H4 (cell line): ENCODE data around the gene HNRNPR. TPM values are rescaled to one million over a fixed set of nuclear protein-coding genes. Genes with fewer than 3 reads are reported as not detected.
"Not testable (repeated sequence)": the region's sequence is repeated elsewhere in the genome, so short reads cannot be mapped to it uniquely, and the experiment has no call there.

Experiments
- DNase-seq: peaks from one replicate; pipeline ENCODE4 v3.0.0-alpha.2; 2015; ENCODE audit warnings: low spot score
- total RNA-seq: library from RNA; depleted of rRNA; stranded (reverse); fragments of >200 nt; shearing (Covaris generic); gene quantifications from 2 replicates; pipeline ENCODE4 v1.2.3, GENCODE V29; 2014; rRNA removed

HNRNPR gene
- 165 and 180 TPM in 2 replicates for total RNA-seq

- peak; percentile 99 for DNase-seq
Observed at GRCh38 chr1:23344111-23344986, at the start of gene HNRNPR. TSS of gene HNRNPR (minus strand) at chr1:23344284. CDS start at chr1:23341008, 3,276 bp downstream.

GRCh38 chr1:23393706-23394105 is 49.6 kb upstream of the HNRNPR start:
- peak; percentile 48 for DNase-seq

GRCh38 chr1:23392125-23392855 is 48.2 kb upstream of the HNRNPR start:
- no peak for DNase-seq

- DNase-seq: no peak
Observed at GRCh38 chr1:23389837-23390321, 45.8 kb upstream of the HNRNPR start.

DNA sequence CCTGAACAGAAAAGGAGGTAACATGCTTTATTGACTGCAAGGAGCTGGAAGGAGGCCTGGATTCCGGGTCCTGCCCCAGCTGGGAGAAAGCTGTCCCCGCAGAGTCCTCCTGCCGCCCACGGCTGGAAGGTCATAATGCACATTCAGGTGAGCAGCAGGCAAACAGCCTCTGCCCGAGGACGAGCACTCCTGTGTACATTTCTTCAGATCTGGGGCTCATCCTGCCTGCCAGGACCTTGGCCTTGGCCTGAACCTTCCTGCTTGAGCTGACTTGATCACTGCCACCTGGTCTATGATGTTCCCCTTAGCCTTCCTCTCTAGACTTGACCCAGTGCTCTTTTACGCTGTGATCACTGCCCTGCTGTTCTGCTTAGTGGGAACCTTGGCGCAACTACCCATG is 43.4 kb upstream of the HNRNPR start:
- no peak for DNase-seq

- DNase-seq: no peak
Observed at GRCh38 chr1:23385119-23385621, 41.1 kb upstream of the HNRNPR start.

- DNase-seq: no peak
Observed at GRCh38 chr1:23384312-23385058, 40.4 kb upstream of the HNRNPR start.

DNA sequence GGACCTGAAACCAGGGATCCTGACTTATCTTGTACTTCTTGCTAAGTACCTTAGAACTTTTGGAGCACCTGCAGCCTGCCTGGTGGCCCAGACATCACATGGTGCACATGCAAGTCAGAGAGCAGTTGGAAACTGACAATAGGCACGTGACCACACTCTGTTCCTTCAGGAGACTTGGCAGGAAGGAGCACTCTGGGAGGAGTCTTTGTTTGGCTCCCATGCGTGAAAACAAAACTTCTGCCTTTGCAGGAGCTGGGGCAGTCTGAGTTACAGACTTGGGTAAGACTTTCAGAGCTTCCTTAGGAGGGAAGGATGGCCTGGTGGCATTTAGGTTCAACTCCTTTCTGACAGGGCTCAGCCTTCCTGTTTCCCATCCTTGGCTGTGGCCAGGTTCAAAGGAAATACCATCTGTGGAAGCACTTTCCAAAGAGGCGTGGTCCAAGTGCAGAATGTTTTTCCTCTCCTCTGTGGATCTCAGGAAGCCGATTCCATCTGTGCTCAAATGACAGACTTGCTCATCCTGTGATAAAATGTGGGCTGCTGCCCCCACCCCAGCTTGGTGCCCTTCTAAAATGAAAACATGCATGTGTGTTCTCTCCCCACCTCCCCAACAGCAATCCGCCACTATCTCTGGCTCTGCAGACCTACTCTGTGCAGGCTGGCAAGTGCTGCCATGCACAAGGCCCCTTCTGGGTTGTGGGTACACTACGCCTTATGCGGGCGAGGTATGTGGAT is 39.7 kb upstream of the HNRNPR start:
- DNase-seq: no peak

DNA sequence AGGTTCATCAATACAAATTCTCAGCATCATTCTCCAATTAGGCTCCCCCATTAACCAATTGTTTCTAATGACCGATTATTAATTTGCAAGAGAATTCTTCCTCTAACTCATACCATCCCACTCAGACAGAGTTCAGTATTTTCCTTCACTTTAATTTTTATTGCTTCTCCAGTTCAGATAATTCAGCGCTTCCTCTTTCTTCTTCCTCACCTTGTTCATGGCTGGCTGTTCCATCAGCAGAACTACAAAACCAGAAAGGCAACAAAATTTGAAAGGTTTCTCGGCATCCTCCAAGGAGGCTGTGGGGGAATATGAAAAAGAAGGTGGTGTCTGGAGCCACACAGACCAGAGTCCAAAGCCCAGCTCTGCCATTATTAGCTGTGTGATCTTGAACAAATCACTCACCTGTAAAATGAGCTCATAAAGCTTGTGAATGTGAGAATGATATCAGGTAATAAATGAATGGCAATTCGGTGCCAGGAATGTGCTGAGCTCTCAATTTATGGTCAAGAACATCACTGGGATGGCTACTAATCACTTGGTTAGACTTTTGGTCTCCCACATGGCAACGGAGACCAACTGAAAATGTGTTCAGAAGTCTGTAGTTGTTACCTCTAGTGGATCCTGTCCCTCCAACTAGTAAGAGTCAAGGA is 37.3 kb upstream of the HNRNPR start:
- no peak for DNase-seq

DNA sequence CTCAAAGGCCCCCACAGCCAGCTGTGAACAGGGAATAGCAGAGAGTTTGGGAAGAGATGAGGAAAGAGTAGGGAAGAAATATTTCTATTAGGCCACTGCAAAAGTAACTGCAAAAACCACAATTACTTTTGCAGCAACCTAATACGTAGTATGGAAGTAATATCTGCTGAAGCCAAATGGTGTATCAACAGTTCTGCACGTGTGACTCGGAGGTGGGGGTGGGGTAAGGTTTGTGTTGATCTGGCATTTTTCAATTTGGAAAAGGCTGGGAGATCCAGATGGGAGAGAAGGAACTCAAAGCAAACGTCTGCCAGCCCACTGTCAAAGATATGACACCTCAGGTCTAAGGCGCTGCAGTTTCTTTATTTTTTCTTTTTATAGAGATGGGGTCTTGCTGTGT is 36.6 kb upstream of the HNRNPR start:
- DNase-seq: no peak

DNA sequence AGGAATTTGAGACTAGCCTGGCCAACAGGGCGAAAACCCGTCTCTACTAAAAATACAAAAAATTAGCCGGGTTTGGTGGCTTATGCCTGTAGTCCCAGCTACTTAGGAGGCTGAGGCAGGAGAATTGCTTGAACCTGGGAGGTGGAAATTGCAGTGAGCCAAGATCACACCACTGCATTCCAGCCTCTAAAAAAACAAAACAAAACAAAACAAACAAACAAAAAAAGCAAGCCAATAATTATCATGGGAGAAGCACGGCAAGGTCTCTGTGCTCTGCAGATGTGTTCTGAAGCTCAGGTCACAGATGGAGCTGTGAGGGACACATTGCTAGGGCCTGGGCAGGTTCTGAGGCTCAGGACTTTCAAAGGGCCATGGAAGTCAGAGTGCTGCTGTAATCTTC is 36.2 kb upstream of the HNRNPR start:
- not testable (repeated sequence) for DNase-seq

DNA sequence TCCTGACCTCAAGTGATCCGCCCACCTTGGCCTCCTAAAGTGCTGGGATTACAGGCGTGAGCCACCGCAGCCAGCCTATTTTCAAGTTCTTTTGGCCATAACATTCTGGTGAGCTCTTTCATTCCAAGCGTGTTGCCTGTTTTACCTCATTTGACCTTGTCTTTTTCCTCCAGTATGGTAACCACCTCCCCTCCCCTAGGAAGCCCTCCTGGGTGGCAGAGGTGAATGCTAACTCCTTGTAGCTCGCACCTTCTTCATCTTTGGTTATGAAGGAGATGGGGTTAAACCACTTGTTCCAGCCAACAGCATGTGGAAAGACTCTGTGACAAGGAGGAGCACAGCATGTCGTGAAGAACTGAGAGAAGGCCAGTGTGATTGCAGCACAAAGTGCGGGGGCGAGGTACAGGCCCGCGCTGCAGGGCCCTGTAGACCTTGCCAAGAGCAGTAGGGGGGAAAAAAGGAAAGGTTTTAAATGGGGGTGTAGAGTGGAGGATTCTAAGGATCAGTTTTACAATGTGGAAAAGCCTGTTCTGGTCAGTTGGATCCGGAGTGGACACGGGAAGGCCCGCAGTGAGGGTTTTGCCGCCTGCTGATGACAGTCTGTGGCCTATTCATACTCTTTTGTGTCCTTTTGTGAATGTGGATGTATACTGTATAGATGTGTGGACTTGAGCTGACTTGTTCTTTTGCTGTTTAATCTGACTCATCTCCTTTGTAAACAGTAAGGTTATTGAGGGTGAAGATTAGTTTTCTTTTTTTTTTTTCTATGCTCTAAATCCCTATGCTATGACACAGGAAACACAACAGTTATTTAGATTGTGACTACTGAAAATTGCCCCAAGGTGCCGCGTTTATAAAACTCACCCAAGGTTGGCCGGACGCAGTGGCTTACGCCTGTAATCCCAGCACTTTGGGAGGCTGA is 33.1 kb upstream of the HNRNPR start:
- DNase-seq: peak; percentile 93

DNA sequence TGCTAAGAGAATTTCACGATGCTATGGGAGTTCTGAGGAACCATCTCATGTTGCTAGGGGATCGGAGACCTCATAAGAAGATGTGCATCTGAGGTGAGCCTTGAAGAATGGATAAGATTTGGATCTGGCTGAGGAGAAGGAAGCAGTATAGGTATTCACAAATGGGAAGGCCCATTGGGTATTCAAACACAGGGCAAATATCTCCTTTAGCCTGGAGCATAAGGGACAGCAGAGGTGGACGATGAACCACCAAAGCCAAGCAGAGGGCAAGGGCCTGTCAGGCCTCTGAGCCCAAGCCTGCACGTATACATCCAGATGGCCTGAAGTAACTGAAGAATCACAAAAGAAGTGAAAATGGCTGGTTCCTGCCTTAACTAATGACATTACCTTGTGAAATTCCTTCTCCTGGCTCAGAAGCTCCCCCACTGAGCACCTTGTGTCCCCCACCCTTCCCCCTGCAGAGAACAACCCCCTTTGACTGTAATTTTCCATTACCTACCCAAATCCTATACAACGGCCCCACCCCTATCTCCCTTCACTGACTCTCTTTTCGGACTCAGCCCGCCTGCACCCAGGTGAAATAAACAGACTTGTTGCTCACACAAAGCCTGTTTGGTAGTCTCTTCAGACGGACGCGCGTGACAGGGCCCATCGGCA is 30.1 kb upstream of the HNRNPR start:
- DNase-seq: not testable (repeated sequence)

GRCh38 chr1:23371987-23372880 is 28.1 kb upstream of the HNRNPR start:
- DNase-seq: no peak

DNA sequence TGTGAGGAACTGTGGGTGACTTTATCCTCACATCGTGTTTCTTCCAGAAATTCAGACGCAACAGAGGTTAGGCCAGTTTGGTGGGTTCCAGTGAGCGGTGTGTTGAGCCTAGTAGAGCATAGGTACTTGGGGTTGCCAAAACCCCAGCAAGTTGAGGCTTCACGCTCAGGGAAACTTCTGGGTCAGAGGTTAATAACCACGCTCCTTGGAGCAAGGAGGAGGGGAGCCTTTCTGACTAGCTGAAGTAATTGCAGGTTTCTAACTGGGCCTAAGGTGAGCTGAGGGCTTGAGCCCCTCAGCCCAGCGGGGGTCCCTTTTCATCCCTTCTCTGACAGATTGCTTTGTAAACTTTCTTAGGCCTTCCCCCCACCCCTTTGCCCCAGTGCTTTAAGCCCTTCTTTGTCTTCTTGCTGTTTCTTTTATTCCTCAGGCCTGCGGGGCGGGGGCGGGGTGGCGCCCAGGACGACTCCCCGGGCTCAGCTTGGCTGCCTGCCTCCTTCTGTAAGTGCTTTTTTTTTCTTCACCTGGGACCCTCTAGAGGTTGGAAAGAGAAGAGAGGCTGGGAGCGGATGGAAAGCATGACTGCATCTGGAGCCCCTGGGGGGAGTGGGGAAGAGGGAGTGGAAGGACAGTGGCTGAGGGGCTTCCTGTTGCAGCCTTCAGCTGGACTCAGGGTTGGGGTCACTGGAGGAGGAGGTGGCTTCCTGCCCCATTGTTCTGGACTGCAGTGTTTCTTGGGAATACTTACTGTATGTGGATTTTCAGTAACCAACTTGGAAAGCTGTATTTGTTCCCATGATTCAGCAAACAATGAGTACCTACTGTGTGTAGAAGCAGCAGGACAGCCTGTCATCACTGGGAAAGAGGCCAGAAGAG is 26.9 kb upstream of the HNRNPR start:
- no peak for DNase-seq

DNA sequence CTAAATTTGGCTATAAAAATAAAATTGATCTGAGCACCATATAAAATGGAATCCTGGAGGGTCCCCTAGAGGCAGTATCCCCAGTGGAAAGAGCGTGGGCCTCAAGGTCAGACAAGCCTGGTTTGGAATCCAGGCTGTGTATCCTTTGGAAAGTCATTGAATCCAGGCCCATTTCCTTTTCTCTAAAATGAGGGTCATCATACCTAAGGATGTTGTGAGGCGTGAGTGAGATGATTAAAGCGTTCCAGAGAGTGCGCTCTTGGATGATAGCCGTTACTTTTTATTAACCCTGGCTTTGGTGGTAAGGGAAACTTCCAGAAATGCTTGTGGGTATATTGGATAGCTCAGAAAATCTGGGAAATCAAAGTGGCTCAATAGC is 26.2 kb upstream of the HNRNPR start:
- DNase-seq: no peak
